HG03442 (cell line): ENCODE results near the gene MKNK1.

Experiments
- ATAC-seq: cut with Tn5 transposase; IDR thresholded peaks from one replicate; pipeline ENCODE4 v1.9.1; 2021; ENCODE audit warnings: mild to moderate bottlenecking, moderate library complexity; ENCODE audit not compliant: unreplicated experiment

MKNK1 gene

DNA sequence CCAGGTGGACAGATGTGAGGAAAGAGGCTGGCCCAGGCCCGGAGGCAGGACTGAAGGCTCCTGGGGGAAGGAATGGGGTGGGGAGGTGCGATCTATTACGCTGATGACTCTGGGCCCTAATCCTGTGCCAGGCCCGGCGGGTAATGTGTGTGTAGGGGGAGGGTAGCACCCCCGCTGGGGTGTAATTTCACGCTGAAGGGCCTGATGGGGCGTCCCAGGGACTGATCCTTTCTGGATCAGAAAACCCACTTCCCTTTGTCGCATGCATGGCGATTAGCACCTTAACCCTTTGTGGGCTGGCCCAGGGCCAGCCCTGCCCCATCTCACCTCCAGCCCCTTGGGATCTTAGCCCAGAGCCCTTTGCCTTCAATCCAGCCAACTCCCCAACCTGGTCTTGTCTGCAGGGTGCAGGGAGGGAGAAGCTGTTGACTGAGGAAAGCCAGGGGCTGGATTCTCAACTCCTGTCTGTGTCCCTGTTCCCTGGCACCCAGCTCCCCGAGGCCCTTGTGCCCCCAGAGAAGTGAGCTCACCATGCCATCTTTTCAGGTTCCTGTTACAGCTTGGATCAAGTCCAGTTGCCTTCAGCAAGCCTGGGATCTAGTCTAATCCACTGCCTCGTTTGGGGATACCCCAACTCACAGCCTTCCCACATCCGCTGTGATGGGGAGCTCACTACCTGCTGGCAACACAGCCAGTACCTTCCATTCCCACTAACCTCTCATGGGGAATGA lies 78.7 kb downstream of the MKNK1 start:
- no peak for ATAC-seq

DNA sequence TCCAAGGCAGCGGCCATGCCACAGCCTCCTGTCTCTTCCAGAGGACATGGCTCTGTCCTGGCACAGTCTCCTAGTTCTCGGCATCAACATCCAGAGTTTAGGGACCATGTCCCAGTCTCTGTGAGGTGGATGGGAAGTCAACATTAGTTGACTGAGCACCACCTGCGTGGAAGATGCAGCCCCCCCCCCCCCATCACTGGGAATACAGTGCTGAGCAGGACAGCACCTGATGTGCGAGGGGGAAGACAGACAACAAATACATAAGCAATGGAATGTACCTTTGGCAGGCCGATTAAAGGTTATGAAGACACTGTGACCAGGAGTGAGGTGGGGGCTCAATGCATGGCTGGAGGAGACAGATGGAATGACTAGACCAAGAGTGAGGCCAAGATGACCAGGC lies 79.2 kb downstream of the MKNK1 start:
- ATAC-seq: no peak

DNA sequence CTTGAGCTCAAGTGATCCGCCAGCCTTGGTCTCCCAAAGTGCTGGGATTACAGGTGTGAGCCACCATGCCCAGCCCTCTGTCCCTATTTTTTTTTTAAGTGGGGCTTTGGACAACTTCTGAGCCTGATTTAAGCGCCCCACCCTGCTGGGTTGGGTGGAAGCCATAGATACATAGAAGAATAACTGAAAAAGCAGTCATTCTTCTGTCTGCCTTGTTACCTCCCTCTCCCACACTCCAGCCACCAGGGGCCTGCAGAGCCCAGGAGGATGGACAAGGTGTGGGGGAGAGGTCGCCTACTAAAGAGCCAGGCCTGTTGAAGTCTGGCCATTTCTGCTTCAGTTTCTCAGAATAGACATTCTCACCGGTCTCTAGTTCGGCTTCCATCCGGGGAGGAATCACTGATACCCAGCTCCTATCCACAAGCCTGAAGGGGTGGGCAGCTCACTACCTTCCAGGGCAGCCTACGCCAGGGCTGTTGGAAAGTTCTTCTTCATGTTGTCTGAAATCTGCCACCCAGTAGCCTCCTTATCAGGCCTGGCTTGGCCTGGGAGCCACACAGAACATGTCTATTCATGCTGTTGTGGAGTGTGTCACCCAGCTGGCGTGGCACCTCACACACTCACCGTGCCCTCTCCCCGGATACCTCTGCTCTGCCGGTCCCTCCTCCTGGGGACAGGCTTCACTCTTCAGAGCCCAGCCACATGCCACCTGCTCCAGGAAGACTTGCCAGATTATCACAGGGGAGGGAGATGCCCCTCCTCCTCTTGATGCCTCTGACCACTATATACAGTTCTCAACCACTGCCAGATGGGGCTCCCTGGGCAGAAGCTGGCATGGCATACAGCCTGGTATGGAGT lies 80.3 kb downstream of the MKNK1 start:
- ATAC-seq: no peak

DNA sequence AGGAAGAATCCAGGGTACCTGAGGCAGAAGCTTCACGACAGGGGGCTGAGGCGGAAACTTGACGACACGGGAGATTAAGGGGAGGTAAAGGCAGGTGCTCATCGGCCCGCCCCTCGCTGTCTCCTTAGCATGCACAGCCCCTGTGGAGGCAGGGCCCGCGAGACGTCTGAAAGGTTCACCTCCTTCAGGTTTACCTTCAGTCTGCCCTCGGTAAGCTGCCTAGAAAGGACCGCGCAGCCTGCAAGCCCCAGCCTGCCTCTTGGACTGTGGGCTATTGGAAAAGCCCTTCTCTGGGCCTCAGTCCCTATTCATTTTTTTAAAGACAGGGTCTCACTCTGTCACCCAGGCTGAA lies 81.1 kb downstream of the MKNK1 start:
- ATAC-seq: no peak

DNA sequence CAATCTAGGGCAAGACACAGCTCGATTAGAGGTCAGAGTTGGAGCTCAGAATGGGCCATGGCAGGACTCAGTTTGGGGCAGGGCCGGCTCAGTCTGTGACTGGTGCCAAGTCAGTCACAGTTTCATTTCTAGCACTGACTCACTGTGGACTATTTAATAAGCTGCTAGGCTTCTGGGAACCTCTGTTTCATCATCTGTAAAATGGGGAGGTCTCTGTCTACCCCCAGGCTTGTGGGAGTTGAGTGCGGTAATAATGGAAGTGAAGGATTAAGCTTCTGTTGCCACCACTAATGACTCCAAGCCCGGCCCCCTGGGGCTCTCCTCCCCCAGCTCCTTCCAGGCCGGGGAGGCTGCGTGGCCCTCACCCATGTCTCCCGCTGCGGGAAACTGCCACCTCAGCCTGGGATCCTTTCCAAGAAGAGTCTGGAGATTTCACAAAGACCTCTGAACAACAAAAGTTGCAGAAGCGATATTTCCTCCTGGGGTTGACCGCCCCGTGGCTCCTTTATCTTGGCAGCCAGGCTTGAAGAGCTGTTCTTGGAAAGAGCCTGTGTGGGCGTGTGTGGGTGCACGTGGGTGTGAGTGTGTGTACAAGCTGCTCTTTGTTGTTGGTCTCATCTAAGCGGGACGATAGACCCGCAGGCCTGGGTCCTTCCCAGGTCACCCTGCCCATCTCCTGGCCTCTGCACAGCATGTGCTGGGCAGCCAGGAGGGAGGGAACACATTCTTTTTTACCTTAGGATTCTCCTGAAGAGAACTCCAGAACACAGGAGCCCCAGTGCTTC lies 81.7 kb downstream of the MKNK1 start:
- ATAC-seq: peak; percentile 72

DNA sequence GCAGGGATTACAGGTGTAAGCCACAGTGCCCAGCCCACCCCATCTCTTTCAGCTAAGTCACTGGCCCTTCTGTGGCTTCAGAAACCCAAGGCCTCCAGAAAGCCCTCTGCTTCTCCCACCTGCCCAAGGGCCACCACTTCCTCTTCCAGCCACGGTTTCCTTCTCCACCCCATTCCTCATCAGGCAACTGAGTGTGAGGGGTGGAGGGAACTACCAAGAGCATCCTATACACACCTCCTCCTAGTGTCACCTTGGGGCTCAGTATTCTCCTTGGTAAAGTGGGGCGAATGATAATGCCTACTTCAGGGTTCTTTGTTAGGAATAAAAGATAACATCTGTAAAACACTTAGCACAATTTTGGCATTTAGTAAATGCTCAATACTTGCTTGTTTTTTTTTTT lies 82.7 kb downstream of the MKNK1 start:
- ATAC-seq: no peak

DNA sequence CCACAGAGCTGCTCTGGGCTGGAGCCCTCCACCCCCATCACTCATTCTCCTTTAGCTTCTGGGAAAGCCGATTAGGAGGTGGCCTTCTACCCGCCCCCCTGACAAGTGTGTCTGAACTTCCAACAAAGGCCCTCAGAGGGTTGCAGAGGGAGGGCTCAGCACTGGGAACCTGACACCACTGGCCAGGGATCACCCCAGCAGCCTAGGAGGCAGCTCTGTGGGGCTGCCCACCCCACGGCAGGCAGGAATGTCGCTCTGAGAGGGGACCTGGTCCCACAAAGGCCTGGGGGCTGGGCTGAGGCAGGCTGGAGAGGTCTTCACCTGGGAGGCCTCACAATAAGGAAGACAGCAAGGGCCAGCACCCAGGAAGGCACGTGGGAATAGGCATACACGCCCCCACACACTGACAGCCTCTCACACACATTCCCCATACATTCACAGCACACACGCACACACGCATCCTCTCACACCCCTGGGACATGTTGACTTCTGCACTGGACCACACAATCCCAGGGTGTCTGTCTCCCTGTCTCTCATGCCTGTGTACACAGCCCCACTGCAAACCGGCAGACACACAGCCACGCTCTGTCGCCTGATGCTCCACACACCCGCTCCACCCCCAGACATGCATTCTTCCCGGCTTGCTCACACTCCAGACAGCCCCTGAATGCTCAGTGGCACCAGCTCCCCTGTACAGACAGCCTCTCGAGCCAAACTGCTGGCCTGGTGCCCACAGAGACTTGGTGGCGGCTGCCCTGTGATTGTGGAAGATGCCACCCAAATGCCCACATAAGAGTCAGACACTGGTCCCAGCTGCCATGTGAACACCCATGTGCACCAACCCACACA lies 83.8 kb downstream of the MKNK1 start:
- ATAC-seq: no peak

DNA sequence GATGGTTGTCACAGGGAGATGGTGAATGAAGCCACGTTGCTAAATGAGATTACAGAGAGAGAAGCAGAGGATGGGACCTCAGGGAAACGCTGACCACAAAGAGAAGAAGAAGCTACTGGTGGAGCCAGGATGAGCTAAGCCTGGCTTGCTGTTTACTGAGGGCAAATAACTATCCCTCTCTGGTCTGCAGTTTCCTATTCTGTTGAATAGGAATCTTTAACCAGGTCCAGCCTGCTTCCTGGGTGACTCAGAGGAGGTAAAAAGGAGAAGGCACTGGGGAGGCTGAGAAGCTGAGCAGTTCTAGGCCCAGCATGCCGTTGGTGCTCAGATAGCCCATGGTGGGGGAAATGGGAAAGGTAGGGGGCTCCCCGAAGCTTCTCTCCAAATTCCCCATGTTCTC lies 84.9 kb downstream of the MKNK1 start:
- no peak for ATAC-seq

DNA sequence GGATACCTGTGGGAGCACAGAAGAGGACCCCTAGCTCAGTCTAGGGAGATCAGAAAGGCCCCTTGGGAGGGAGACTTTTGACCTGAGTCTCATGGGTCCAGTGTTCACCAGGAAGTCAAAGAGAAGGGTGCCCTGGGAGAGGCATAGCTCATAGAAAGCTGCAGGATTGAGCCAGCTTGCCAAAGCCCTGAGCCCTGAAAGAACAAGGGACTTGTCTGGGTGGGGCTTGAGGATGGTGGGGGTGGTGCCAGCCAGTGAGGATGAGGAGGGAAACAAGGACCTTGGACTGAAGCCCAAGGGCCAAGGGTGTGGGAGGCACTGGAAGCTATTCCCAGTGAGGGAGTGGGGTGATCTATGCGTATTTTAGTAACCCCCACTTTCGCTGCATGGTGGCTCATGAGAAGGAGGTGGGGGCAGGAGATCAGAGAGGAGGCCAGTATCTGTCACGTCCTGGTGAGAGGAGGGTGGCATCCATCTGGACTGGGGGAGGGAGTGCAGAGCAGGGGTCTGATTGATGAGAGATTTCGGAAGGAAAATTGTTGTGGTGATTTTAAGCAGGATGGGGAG lies 86.1 kb downstream of the MKNK1 start:
- no peak for ATAC-seq

DNA sequence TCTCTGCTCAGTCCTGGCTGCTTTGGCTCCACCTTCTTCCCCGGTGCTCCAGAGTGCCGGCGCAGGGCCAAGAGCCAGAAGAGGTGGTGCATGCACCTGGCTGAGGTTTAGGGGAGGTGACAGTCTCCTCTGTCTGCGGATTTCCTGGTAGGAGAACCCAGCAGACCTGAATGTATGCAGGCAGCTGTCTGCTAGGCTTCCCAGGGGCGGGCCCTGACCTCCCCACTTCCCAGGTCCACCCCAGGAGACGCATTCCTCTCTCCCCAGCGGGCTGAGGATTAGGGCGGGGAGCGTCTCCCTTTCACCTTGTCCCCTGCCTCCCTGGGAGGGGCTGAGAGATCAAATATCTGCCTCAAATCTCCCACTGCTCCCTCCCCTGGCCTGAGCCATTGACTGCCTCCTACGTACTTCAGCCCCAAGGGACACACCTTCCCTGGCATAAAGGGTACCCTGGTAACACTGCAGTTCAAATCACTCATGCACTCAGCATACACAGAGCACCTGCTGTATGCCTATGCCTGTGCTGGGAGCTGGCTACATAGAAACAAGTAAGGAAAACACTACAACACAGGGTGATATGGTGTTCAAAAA lies 87.0 kb downstream of the MKNK1 start:
- no peak for ATAC-seq

DNA sequence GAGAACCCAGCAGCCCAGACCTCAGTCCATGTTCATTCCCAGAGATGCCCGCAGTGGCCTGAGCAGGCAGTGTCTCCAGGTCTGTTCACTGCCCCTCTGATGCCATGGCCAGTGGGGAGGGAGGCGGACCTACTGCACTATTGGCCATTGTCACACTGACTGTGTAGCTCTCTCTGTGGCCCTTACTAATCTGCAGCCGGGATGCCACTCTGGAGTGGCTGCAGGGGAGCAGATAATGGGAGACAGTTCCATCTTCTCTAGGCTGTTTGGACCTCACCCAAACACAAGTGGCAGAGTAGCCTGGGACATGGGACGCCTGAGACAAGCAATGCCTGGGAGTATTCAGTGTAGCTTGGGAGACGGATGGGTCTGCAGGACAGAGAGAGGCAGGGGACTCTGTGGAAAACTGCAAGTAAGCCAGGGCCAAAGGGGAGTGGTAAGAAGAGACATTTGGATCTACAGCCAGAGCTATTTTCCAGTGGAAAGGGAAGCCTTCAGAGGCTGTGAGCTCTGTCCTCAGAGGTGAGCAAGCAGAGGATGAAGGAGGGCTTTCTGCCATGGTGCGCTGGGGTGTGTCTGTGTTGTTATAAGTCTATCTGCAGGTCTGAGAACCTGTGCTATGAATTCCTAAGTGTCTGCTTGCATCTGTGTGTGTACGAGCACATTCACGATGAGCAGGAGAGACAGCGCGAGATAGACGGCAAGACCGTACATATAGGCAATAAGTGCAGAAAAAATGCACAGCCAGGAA lies 87.7 kb downstream of the MKNK1 start:
- ATAC-seq: no peak

DNA sequence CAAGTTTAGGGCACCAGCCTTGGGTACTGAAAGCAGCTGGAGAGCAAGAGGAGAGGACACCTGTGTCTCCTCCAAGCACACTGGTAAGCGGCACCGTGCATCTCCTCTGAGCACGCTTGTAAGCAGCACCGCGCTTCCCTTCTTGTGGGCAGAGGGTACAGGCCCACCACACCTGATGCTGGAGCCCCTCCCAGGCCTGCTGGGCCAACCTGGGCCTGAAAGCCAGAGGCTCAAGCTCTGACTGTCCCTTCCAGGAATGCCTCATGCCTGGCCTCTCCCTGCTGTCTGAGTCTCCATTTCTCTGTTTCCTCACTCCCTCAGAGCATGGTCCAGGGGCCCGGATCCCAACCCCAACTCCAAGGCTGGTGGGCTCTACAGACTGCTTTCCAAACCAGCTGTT lies 88.5 kb downstream of the MKNK1 start:
- ATAC-seq: no peak

DNA sequence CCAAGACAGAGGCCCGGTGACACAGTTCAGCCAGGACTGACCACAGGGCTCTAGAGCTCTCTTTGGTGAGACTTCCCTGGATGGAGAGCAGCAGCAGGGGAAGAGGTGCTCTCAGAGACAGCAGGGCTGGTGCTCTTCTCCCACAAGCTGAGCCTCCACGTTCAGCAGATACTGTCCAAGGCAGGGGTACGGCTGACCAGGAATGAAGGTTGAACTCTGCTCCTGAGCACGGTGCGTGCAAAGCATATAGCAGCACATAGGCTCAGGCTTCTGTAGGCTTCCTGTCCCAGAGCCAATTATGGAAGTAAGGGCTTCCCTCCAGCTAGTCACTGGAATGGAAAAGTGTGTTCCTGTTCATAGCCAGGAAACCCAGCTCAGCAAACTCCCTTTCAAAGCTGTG lies 90.5 kb downstream of the MKNK1 start:
- no peak for ATAC-seq

DNA sequence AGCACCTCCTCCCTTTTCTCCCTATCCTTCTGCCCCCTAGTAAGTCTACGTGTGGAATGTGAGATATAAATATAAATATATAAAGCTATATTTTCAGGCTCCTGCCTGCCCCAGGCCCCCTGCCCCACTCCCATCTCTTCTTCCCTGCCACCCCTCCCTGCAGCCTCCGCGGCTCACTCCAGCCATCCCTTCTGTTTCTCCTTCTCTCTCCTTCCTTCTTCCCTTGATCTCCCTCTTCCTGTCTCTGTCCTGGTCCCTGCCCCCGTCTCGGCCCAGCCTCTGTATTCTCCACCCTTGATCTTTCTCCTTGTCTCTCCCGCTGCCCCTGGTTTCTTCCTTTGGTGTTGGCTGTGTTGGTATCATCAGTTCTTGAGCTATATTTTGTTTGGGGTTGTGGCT lies 91.3 kb downstream of the MKNK1 start:
- no peak for ATAC-seq

DNA sequence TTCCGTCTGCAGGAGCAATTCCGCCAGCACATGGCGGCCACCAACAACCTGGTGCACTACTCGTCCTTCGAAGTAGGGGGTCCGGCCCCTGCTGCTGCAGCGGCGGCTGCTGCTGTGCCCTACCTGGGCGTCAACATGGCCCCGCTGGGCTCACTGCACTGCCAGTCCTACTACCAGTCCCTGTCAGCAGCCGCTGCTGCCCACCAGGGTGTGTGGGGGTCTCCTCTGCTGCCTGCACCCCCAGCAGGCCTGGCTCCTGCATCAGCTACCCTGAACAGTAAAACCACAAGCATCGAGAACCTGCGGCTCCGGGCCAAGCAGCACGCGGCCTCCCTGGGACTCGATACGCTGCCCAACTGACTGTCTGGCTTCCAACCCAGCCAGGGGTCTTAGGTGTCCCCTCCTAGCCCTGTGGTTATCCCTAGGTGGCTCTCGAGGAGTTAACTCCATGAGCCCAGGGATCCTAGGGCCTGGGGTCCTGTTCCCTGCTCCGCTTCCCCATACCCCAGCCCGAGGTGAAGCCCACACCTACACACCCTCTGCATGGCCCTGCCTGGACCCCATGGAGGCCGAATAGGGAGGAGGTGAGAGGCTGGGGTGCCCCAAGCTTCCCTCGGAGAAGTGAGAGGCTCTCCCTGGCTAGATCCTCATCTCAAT lies 91.8 kb downstream of the MKNK1 start:
- ATAC-seq: no peak

DNA sequence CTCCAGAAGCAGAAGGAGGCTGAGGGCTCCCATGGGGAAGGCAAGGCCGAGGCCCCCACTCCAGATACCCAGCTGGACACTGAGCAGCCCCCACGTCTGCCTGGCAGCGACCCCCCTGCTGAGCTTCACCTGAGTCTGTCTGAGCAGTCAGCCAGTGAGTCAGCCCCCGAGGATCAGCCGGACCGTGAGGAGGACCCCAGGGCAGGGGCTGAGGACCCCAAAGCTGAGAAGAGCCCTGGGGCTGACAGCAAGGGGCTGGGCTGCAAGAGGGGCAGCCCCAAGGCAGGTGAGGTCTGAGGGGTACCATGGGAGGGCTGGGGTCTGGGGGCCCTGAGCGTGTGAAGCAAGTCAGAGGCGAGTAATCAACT lies 93.1 kb downstream of the MKNK1 start:
- ATAC-seq: no peak

DNA sequence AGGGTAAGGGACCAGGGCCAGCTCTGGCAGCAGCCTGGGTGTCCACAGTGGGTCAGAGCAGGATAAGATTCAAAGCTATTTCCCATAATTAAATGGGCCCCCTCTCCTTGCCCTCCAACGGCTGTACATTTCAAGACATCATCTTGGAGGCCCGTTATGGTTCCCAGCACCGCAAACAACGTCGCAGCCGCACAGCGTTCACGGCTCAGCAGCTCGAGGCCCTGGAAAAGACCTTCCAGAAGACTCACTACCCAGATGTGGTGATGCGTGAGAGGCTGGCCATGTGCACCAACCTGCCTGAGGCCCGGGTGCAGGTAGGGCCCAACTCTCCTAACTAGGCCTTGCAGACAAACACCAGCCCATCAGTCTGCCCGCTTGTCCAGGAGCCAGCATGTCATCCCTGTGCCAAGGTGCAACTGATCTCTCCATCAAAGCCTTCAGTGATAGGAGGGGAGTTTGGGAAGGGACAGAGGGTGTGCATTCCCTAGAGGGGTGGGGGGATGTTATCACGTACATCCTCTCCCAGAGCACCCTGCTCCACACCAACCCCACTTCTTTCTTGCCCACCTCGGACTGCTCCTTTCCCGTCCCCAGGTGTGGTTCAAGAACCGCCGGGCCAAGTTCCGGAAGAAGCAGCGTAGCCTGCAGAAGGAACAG lies 93.6 kb downstream of the MKNK1 start:
- ATAC-seq: no peak

DNA sequence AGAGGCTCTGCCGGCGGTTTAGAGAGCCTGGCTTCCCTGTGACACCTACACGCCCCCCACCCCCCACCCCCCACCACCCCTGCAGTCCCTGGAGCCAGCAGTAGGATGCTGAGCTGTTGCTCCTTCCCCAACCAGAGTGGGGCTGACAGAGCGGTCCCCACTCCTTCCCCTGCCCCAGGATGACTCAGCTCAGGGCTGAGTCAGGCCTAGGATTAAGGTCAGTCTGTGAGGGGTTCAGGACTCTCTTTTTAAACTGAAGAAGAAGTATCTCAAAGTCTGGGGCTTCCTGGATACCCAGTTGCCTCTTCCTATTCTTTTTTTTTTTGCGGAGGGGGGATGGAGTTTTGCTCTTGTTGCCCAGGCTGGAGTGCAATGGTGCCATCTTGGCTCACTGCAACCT lies 95.3 kb downstream of the MKNK1 start:
- ATAC-seq: no peak
